ENCODE measurements around the gene ETS2. TPM values are rescaled to one million over a fixed set of nuclear protein-coding genes. Genes with fewer than 3 reads are reported as not detected.

Gene ETS2
- total and polyA plus RNA-seq, 7 donors: 37.0 to 494 (median 94.5) TPM

GRCh38 chr21:38771536-38771935, 34.2 kb upstream of the ETS2 start:
- intact Hi-C loops (cut with DNase I): no loop called here
- no peaks in the 10 kb centered on the region for H3K4me1 ChIP-seq
- H3K27ac ChIP-seq: no peak overlapping the region
- no peak for ATAC-seq
- no peak for DNase-seq
- H3K4me3 ChIP-seq: no peak overlapping the region
- H3K36me3 ChIP-seq (ENCODE audit: insufficient read depth in 1 of 2, low read depth in 1 of 2): no peaks in the 10 kb centered on the region
- no peaks in the 10 kb centered on the region for H3K9me3 ChIP-seq
- TF ChIP-seq, protein P1, sequence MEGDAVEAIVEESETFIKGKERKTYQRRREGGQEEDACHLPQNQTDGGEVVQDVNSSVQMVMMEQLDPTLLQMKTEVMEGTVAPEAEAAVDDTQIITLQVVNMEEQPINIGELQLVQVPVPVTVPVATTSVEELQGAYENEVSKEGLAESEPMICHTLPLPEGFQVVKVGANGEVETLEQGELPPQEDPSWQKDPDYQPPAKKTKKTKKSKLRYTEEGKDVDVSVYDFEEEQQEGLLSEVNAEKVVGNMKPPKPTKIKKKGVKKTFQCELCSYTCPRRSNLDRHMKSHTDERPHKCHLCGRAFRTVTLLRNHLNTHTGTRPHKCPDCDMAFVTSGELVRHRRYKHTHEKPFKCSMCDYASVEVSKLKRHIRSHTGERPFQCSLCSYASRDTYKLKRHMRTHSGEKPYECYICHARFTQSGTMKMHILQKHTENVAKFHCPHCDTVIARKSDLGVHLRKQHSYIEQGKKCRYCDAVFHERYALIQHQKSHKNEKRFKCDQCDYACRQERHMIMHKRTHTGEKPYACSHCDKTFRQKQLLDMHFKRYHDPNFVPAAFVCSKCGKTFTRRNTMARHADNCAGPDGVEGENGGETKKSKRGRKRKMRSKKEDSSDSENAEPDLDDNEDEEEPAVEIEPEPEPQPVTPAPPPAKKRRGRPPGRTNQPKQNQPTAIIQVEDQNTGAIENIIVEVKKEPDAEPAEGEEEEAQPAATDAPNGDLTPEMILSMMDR (IDR thresholded peaks at IDR 0.05): no peak
- no peaks in the 10 kb centered on the region for H3K27me3 ChIP-seq (ENCODE audit: insufficient read depth in 3 of 3, low read length in 2 of 3)

- intact Hi-C loops (cut with DNase I): no loop called here
- no peak overlapping the region for H3K27ac ChIP-seq
- no peak for ATAC-seq
Observed at GRCh38 chr21:38772646-38773045, 33.1 kb upstream of the ETS2 start.

DNA sequence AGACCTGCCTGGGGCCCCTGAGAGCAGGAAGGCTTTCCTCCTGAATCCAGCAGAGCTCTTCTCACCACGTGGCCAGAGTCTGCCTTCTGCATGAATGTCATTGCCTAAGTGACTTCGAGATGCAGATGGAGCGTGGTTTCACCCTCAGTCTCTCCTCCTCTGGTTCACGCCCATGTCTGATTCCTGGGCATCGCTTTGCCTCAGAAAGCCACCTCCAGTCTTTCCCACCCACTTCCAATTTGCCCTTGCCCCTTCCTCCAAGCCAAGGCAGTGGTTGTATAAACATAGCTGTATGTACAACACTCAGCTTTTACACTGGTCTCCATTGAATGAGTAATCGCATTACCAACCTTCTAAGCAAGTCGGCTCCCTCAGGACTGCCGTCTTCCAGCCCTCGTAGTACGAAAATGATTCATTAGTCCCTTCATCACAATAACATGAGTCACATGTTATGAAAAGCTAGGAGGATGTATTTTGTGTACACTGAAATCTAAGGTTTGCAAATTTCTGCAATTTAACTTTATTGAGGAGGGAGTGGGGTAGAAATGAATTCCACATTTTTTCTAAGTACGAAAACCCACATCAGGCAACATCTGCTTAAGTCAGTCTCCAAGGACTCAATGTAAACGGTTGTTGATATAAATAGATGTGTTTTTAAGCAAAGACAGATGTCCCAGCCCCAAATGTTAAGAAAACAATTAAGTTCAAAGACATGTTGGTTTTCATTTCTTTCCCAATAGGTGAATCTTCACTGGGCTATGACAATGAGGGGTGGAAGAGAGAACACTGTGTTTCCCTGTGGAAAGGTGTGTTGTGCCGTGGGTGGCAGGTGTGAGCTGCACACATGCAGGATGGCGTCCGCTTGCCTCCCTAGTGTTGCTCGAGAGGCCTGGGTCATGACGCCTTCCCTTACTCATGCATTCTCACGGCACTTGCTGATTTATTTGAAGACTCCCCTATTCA, 32.3 kb upstream of the ETS2 start:
- Histone ChIP-seq H3K4me3 (no peak overlapping the region), H3K4me1 (no peaks in the 10 kb centered on the region), H3K27ac (no peak overlapping the region), H3K27me3 (ENCODE audit: insufficient read depth in 3 of 3, low read length in 2 of 3) (no peaks in the 10 kb centered on the region), H3K36me3 (ENCODE audit: insufficient read depth in 1 of 2, low read depth in 1 of 2) (no peaks in the 10 kb centered on the region), H3K9me3 (no peaks in the 10 kb centered on the region)
- WGBS, 3 donors: 67 to 70% (median 69%) methylated on average over 18 of the region's 18 CpGs
- intact Hi-C loops (cut with DNase I): no loop called here
- ATAC-seq (peak; percentile 51 to 78 (median 60)), DNase-seq (peak in 1 of 2 donors; percentile 58)
- TF ChIP-seq, protein P1 (IDR thresholded peaks at IDR 0.05): no peak

More at GRCh38 chr21:38772646-38773045, 33.1 kb upstream of the ETS2 start:
- TF ChIP-seq, protein P1 (IDR thresholded peaks at IDR 0.05): no peak
- Histone ChIP-seq H3K4me3 (no peak overlapping the region), H3K9me3 (no peaks in the 10 kb centered on the region), H3K36me3 (ENCODE audit: insufficient read depth in 1 of 2, low read depth in 1 of 2) (no peaks in the 10 kb centered on the region), H3K27me3 (ENCODE audit: insufficient read depth in 3 of 3, low read length in 2 of 3) (no peaks in the 10 kb centered on the region), H3K4me1 (no peaks in the 10 kb centered on the region)
- DNase-seq: no peak

GRCh38 chr21:38774152-38774551, 31.6 kb upstream of the ETS2 start:
- Histone ChIP-seq H3K4me1 (no peaks in the 10 kb centered on the region), H3K4me3 (no peak overlapping the region), H3K27ac (no peak overlapping the region), H3K36me3 (ENCODE audit: insufficient read depth in 1 of 2, low read depth in 1 of 2) (no peaks in the 10 kb centered on the region), H3K9me3 (no peaks in the 10 kb centered on the region), H3K27me3 (ENCODE audit: insufficient read depth in 3 of 3, low read length in 2 of 3) (no peaks in the 10 kb centered on the region)
- ATAC-seq: no peak
- DNase-seq: no peak
- 62 to 74% (median 69%) methylated on average over 5 of the region's 5 CpGs for WGBS, 3 donors
- intact Hi-C loops (cut with DNase I): no loop called here
- TF ChIP-seq, protein P1 (IDR thresholded peaks at IDR 0.05): no peak
